WERI-Rb-1 (cell line): ENCODE measurements around the gene KCNQ1OT1.

Experiments
- DNase-seq: peaks from one replicate; pipeline ENCODE4 v3.0.0-alpha.2; 2020
- H3K27ac ChIP-seq: fragments of 250-450 bp; sonication (Bioruptor Pico); 2 replicates; pipeline ENCODE4 v1.5.1; 2020; ENCODE audit warnings: mild to moderate bottlenecking, moderate library complexity
- H3K27me3 ChIP-seq: fragments of 250-450 bp; sonication (Bioruptor Pico); 2 replicates; pipeline ENCODE4 v1.5.1; 2021; ENCODE audit warnings: mild to moderate bottlenecking, low read depth, moderate library complexity; ENCODE audit not compliant: insufficient read depth, severe bottlenecking
- H3K36me3 ChIP-seq: fragments of 250-450 bp; sonication (Bioruptor Pico); 2 replicates; pipeline ENCODE4 v1.5.1; 2020; ENCODE audit warnings: mild to moderate bottlenecking, moderate library complexity
- H3K4me3 ChIP-seq: 2 replicates; pipeline ENCODE4 v1.5.1; 2011; ENCODE audit warnings: low read depth, mild to moderate bottlenecking, control low read depth, low read length
- H3K9me3 ChIP-seq: fragments of 250-450 bp; sonication (Bioruptor Pico); 2 replicates; pipeline ENCODE4 v1.5.1; 2021; ENCODE audit warnings: mild to moderate bottlenecking, moderate library complexity; ENCODE audit not compliant: severe bottlenecking
- TF ChIP-seq, protein P1 (sequence below): IDR thresholded peaks from 2 replicates; pipeline ENCODE4 v1.5.1; 2011; ENCODE audit warnings: low read depth, mild to moderate bottlenecking, control low read depth, inconsistent platforms, low read length

KCNQ1OT1 gene

GRCh38 chr11:2699531-2700414 is at the start of gene KCNQ1OT1:
TSS of gene KCNQ1OT1 (minus strand) at chr11:2699994.
- H3K27ac ChIP-seq: peak within 1 kb of the TSS; percentile 88
- peak; percentile 89 for DNase-seq
- no peaks in the 10 kb centered on the region for H3K27me3 ChIP-seq
- peak within 1 kb of the TSS; percentile 74 for H3K4me3 ChIP-seq
- H3K36me3 ChIP-seq: no peaks in the 10 kb centered on the region; the same call in 1 of the 2 replicates
- no peaks in the 10 kb centered on the region for H3K9me3 ChIP-seq
- TF ChIP-seq, protein P1, sequence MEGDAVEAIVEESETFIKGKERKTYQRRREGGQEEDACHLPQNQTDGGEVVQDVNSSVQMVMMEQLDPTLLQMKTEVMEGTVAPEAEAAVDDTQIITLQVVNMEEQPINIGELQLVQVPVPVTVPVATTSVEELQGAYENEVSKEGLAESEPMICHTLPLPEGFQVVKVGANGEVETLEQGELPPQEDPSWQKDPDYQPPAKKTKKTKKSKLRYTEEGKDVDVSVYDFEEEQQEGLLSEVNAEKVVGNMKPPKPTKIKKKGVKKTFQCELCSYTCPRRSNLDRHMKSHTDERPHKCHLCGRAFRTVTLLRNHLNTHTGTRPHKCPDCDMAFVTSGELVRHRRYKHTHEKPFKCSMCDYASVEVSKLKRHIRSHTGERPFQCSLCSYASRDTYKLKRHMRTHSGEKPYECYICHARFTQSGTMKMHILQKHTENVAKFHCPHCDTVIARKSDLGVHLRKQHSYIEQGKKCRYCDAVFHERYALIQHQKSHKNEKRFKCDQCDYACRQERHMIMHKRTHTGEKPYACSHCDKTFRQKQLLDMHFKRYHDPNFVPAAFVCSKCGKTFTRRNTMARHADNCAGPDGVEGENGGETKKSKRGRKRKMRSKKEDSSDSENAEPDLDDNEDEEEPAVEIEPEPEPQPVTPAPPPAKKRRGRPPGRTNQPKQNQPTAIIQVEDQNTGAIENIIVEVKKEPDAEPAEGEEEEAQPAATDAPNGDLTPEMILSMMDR: no peak

GRCh38 chr11:2748814-2749554 is 49.2 kb upstream of the KCNQ1OT1 start:
- Histone ChIP-seq H3K4me3 (no peak overlapping the region), H3K27ac (peak overlapping the region; percentile 66), H3K27me3 (no peaks in the 10 kb centered on the region), H3K36me3 (no peaks in the 10 kb centered on the region), H3K9me3 (no peaks in the 10 kb centered on the region)
- TF ChIP-seq, protein P1: no peak
- DNase-seq: no peak

- peak overlapping the region; percentile 66 for H3K27ac ChIP-seq
- no peak overlapping the region for H3K4me3 ChIP-seq
- DNase-seq: peak; percentile 64
- TF ChIP-seq, protein P1: no peak
- no peaks in the 10 kb centered on the region for H3K36me3 ChIP-seq
- no peaks in the 10 kb centered on the region for H3K27me3 ChIP-seq
- no peaks in the 10 kb centered on the region for H3K9me3 ChIP-seq
Observed at GRCh38 chr11:2748061-2748813, 48.4 kb upstream of the KCNQ1OT1 start.

GRCh38 chr11:2747248-2748027 is 47.6 kb upstream of the KCNQ1OT1 start:
- H3K27ac ChIP-seq: peak overlapping the region; percentile 66
- DNase-seq: peak; percentile 74
- H3K36me3 ChIP-seq: no peaks in the 10 kb centered on the region
- H3K27me3 ChIP-seq: no peaks in the 10 kb centered on the region
- TF ChIP-seq, protein P1: no peak
- no peak overlapping the region; the same call in 1 of the 2 replicates for H3K4me3 ChIP-seq
- H3K9me3 ChIP-seq: no peaks in the 10 kb centered on the region
